ENCODE results near the gene EFHC1. TPM values are rescaled to one million over a fixed set of nuclear protein-coding genes. Genes with fewer than 3 reads are reported as not detected.

The EFHC1 gene
- total and polyA plus RNA-seq, 4 donors = 15.7 to 81.7 (median 35.5) TPM

DNA sequence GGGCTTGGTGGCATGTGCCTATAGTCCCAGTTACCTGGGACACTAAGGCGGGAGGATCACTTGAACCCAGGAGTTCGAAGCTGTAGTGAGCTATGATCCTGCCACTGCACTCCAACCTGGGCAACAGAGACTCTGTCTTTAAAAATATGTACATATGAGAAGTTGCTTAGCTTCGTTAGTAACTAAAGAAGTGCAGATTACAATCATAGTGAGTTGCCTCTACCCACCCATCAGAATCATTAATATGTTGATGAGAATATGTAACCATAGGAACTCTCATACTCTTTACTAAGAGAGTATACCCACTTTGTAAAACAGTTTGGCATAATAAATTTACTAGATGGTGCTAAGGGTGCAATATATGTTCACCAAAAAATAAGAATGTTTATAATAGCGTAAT, 54.0 kb downstream of the EFHC1 start:
- Histone ChIP-seq H3K27me3 (ENCODE audit: control insufficient read depth in 3 of 3, insufficient read depth in 3 of 3, low read length in 2 of 3) (no peaks in the 10 kb centered on the region), H3K4me1 (ENCODE audit: control insufficient read depth in 5 of 5, insufficient read depth in 5 of 5, low read length in 5 of 5) (peaks cover 1 to 7% (median 3%) of the 10 kb centered on the region in 5 donors), H3K4me3 (no peak overlapping the region), H3K36me3 (ENCODE audit: control insufficient read depth in 4 of 4, insufficient read depth in 4 of 4, low read length in 4 of 4) (peaks cover 0 to 7% (median 0%) of the 10 kb centered on the region in 4 donors), H3K9ac (ENCODE audit: insufficient read depth in 1 of 2, low read length in 2 of 2) (no peak overlapping the region), H3K27ac (ENCODE audit: low read depth in 1 of 2, low read length in 1 of 2) (no peak overlapping the region), H3K9me3 (ENCODE audit: control insufficient read depth in 4 of 4, insufficient read depth in 3 of 4, low read length in 3 of 4) (no peaks in the 10 kb centered on the region)
- ATAC-seq (ENCODE audit: insufficient read depth, low FRiP score) = no peak
- no peak for DNase-seq
- TF ChIP-seq, protein P1, sequence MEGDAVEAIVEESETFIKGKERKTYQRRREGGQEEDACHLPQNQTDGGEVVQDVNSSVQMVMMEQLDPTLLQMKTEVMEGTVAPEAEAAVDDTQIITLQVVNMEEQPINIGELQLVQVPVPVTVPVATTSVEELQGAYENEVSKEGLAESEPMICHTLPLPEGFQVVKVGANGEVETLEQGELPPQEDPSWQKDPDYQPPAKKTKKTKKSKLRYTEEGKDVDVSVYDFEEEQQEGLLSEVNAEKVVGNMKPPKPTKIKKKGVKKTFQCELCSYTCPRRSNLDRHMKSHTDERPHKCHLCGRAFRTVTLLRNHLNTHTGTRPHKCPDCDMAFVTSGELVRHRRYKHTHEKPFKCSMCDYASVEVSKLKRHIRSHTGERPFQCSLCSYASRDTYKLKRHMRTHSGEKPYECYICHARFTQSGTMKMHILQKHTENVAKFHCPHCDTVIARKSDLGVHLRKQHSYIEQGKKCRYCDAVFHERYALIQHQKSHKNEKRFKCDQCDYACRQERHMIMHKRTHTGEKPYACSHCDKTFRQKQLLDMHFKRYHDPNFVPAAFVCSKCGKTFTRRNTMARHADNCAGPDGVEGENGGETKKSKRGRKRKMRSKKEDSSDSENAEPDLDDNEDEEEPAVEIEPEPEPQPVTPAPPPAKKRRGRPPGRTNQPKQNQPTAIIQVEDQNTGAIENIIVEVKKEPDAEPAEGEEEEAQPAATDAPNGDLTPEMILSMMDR (IDR thresholded peaks at IDR 0.05; ENCODE audit: control extremely low read depth, extremely low read depth) = no peak
- 96 to 98% methylated on average over 4 of the region's 4 CpGs for WGBS, 2 donors

GRCh38 chr6:52475307-52475706, 55.2 kb downstream of the EFHC1 start:
- peaks cover 0 to 4% (median under 1%) of the 10 kb centered on the region in 4 donors for H3K36me3 ChIP-seq (ENCODE audit: control insufficient read depth in 4 of 4, insufficient read depth in 4 of 4, low read length in 4 of 4)
- TF ChIP-seq, protein P1 (IDR thresholded peaks at IDR 0.05; ENCODE audit: control extremely low read depth, extremely low read depth) = no peak
- no peak overlapping the region for H3K27ac ChIP-seq (ENCODE audit: low read depth in 1 of 2, low read length in 1 of 2)
- no peaks in the 10 kb centered on the region for H3K9me3 ChIP-seq (ENCODE audit: control insufficient read depth in 4 of 4, insufficient read depth in 3 of 4, low read length in 3 of 4)
- 74 to 78% methylated on average over 2 of the region's 2 CpGs for WGBS, 2 donors
- no peak overlapping the region for H3K9ac ChIP-seq (ENCODE audit: insufficient read depth in 1 of 2, low read length in 2 of 2)
- H3K4me3 ChIP-seq = no peak overlapping the region
- no peaks in the 10 kb centered on the region for H3K27me3 ChIP-seq (ENCODE audit: control insufficient read depth in 3 of 3, insufficient read depth in 3 of 3, low read length in 2 of 3)
- DNase-seq (peak; percentile 22 to 80 (median 77)), ATAC-seq (ENCODE audit: insufficient read depth, low FRiP score) (no peak)
- peaks cover 1 to 7% (median 3%) of the 10 kb centered on the region in 5 donors for H3K4me1 ChIP-seq (ENCODE audit: control insufficient read depth in 5 of 5, insufficient read depth in 5 of 5, low read length in 5 of 5)

DNA sequence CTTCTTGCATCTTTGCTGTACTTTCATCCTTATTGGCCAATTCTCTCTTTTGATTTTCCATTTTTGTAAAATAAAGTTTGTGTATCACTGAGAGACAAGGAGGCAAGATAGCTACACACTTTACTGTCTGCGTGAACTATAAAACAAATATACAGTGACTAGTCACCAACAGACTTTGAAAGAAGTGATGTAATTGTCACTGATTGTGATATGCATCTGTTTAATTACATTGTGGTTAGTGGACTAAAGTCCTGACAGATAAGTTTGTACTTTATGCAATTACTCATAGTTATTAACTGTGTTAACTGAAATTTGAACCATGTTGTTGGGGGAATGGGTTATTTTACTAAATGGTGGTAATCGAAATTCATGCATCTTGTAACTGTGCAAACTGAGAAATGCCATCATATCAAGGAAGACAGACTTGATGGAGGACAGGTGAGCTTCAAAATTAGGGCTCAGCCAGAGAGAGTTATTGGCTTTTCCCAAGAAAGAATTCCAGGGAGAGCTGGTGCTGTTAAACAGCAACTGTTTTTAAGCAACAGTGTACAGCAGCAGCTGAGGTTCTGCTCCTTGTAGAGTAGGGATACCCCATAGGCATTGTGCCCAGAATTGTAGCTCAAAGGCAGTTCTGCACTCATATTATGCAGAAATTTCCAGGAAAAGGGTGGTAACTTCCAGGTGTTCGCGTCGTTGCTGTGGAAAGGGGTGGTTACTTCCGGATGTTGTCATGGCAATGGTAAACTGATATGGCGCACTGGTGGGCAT, 62.9 kb downstream of the EFHC1 start:
- TF ChIP-seq, protein P1 (IDR thresholded peaks at IDR 0.05; ENCODE audit: control extremely low read depth, extremely low read depth) = no peak
- no peak overlapping the region for H3K9ac ChIP-seq (ENCODE audit: insufficient read depth in 1 of 2, low read length in 2 of 2)
- no peaks in the 10 kb centered on the region for H3K27me3 ChIP-seq (ENCODE audit: control insufficient read depth in 3 of 3, insufficient read depth in 3 of 3, low read length in 2 of 3)
- no peak overlapping the region for H3K27ac ChIP-seq (ENCODE audit: low read depth in 1 of 2, low read length in 1 of 2)
- 88 to 93% methylated on average over 7 of the region's 7 CpGs for WGBS, 2 donors
- no peak overlapping the region for H3K4me3 ChIP-seq
- no peak for DNase-seq
- ATAC-seq (ENCODE audit: insufficient read depth, low FRiP score) = no peak
- H3K4me1 ChIP-seq (ENCODE audit: control insufficient read depth in 5 of 5, insufficient read depth in 5 of 5, low read length in 5 of 5) = peaks cover 0 to 3% (median 0%) of the 10 kb centered on the region in 5 donors
- H3K9me3 ChIP-seq (ENCODE audit: control insufficient read depth in 4 of 4, insufficient read depth in 3 of 4, low read length in 3 of 4) = no peaks in the 10 kb centered on the region
- peaks cover 0 to 10% (median 7%) of the 10 kb centered on the region in 4 donors for H3K36me3 ChIP-seq (ENCODE audit: control insufficient read depth in 4 of 4, insufficient read depth in 4 of 4, low read length in 4 of 4)

Measured in lung (tissue), 12 donors.